Cardiac fibroblast (primary cell): ENCODE results near the gene WDR43.

Experiments used
- DNase-seq, 2 donors: peaks; one replicate each; pipeline versions ENCODE4 v3.0.0 to v3.0.0-alpha.2; 2010; ENCODE audit warnings: low read depth in 2 of 2
- H3K4me3 ChIP-seq, 2 donors: replicated peaks in 1 of 2; 1 replicate in 1 of 2; 2 replicates in 1 of 2; pipeline ENCODE4 v1.5.1; 2011; ENCODE audit warnings: low read depth in 2 of 2, low read length in 2 of 2, mild to moderate bottlenecking in 2 of 2, moderate library complexity in 1 of 2
- CTCF ChIP-seq: IDR thresholded peaks from one replicate; pipeline ENCODE4 v1.5.1; 2011; ENCODE audit warnings: low read depth, mild to moderate bottlenecking, low read length, inconsistent platforms

WDR43 gene

GRCh38 chr2:28930205-28930604 lies 35.7 kb downstream of the WDR43 start:
- TF ChIP-seq CTCF, result no peak
- DNase-seq, result no peak
- H3K4me3 ChIP-seq, result no peak overlapping the region

- DNase-seq, result no peak
- no peak overlapping the region for H3K4me3 ChIP-seq
- TF ChIP-seq CTCF, result no peak
Measured at GRCh38 chr2:28934769-28935168, 40.3 kb downstream of the WDR43 start.

- no peak for DNase-seq
- no peak for TF ChIP-seq CTCF
- H3K4me3 ChIP-seq, result no peak overlapping the region
Measured at GRCh38 chr2:28941008-28941407, 46.5 kb downstream of the WDR43 start.

GRCh38 chr2:28944535-28945248 lies 50.2 kb downstream of the WDR43 start:
- no peak for TF ChIP-seq CTCF
- no peak for DNase-seq
- no peak overlapping the region for H3K4me3 ChIP-seq

GRCh38 chr2:28948160-28948559 lies 53.7 kb downstream of the WDR43 start:
- no peak for DNase-seq
- TF ChIP-seq CTCF, result no peak
- H3K4me3 ChIP-seq, result no peak overlapping the region

- DNase-seq, result no peak
- H3K4me3 ChIP-seq, result no peak overlapping the region
- no peak for TF ChIP-seq CTCF
Measured at GRCh38 chr2:28949190-28949589, 54.7 kb downstream of the WDR43 start.

GRCh38 chr2:28949617-28950305 lies 55.3 kb downstream of the WDR43 start:
- TF ChIP-seq CTCF, result no peak
- H3K4me3 ChIP-seq, result no peak overlapping the region
- DNase-seq, result no peak
